GM18511 (cell line): Measurements from ENCODE around the gene VAMP2.
A peak's percentile ranks its signal among the peaks of the same experiment; 100 is the strongest.

ENCODE experiments used
- ATAC-seq: cut with Tn5 transposase; IDR thresholded peaks from one replicate; pipeline ENCODE4 v1.9.1; 2021; ENCODE audit warnings: mild to moderate bottlenecking, moderate library complexity; ENCODE audit not compliant: unreplicated experiment

VAMP2 gene

GRCh38 chr17:8124350-8125153 is 38.2 kb downstream of the VAMP2 start:
- ATAC-seq, result no peak

GRCh38 chr17:8123695-8124349 is 38.9 kb downstream of the VAMP2 start, which contains the start of gene HES7:
Gene HES7, minus strand, starts transcription at chr17:8124106. Its CDS starts 22 bp downstream, at chr17:8124084.
- ATAC-seq, result no peak

GRCh38 chr17:8122924-8123694 is 39.6 kb downstream of the VAMP2 start:
- no peak for ATAC-seq

- ATAC-seq, result no peak
Measured at GRCh38 chr17:8122422-8122923, 40.3 kb downstream of the VAMP2 start.

GRCh38 chr17:8121681-8122421 is 40.9 kb downstream of the VAMP2 start:
- ATAC-seq, result no peak

- ATAC-seq, result no peak
Measured at GRCh38 chr17:8121407-8121680, 41.4 kb downstream of the VAMP2 start.

GRCh38 chr17:8120520-8121406 is 42.0 kb downstream of the VAMP2 start:
- ATAC-seq, result no peak

GRCh38 chr17:8119581-8120519 is 42.9 kb downstream of the VAMP2 start:
- ATAC-seq, result peak; percentile 35

- peak; percentile 49 for ATAC-seq
Measured at GRCh38 chr17:8118769-8119580, 43.8 kb downstream of the VAMP2 start.

- no peak for ATAC-seq
Measured at GRCh38 chr17:8117980-8118768, 44.6 kb downstream of the VAMP2 start, which contains the start of gene ALOXE3. Gene ALOXE3, minus strand, starts transcription at chr17:8118514. Its CDS starts 524 bp downstream, at chr17:8117990.

- ATAC-seq, result no peak
Measured at GRCh38 chr17:8117367-8117979, 45.3 kb downstream of the VAMP2 start.

GRCh38 chr17:8116776-8117175 is 46.0 kb downstream of the VAMP2 start:
- ATAC-seq, result no peak

GRCh38 chr17:8110907-8111306 is 51.8 kb downstream of the VAMP2 start:
- no peak for ATAC-seq

GRCh38 chr17:8110456-8110804 is 52.3 kb downstream of the VAMP2 start:
- no peak for ATAC-seq

- ATAC-seq, result no peak
Measured at GRCh38 chr17:8109661-8110455, 52.9 kb downstream of the VAMP2 start.
